Upper lobe of left lung (tissue), 6 donors: ENCODE measurements around the gene TSPAN31. TPM values are rescaled to one million over a fixed set of nuclear protein-coding genes. Genes with fewer than 3 reads are reported as not detected.

ENCODE experiments used
- ATAC-seq, 2 donors: fragments of 200-7000 bp; cut with Tn5 transposase; one replicate each; pipeline ENCODE4 v1.9.1; 2022; ENCODE audit warnings: mild to moderate bottlenecking in 2 of 2, moderate library complexity in 2 of 2; ENCODE audit not compliant: low FRiP score in 2 of 2
- DNase-seq, 2 donors: peaks; one replicate each; pipeline ENCODE4 v3.0.0-alpha.2; 2019 to 2020
- H3K27ac ChIP-seq, 4 donors: fragments of 200-600 bp; sonication (generic); one replicate each; pipeline ENCODE4 v1.5.1; 2016 to 2019
- H3K27me3 ChIP-seq, 4 donors: fragments of 200-600 bp; sonication (generic); one replicate each; pipeline ENCODE4 v1.5.1; 2017 to 2019
- H3K36me3 ChIP-seq, 4 donors: fragments of 200-600 bp; sonication (generic); one replicate each; pipeline ENCODE4 v1.5.1; 2016 to 2019
- H3K4me1 ChIP-seq, 4 donors: fragments of 200-600 bp; sonication (generic); one replicate each; pipeline ENCODE4 v1.5.1; 2018 to 2019
- H3K4me3 ChIP-seq, 4 donors: fragments of 200-600 bp; sonication (generic); one replicate each; pipeline ENCODE4 v1.5.1; 2017 to 2019; ENCODE audit warnings: mild to moderate bottlenecking in 2 of 4, moderate library complexity in 1 of 4
- H3K9me3 ChIP-seq, 4 donors: fragments of 200-600 bp; sonication (generic); one replicate each; pipeline ENCODE4 v1.5.1; 2018 to 2019
- EP300 ChIP-seq, 4 donors: sonication (generic); formaldehyde crosslinking; IDR thresholded peaks; one replicate each; pipeline ENCODE4 v1.5.1; 2017; ENCODE audit warnings: antibody characterized with exemption in 4 of 4, control low read depth in 2 of 4
- POLR2A ChIP-seq, 4 donors: fragments of 450-650 bp; IDR thresholded peaks; one replicate each; pipeline ENCODE4 v1.5.1; 2016 to 2017; ENCODE audit warnings: antibody characterized with exemption in 4 of 4, mild to moderate bottlenecking in 2 of 4
- POLR2AphosphoS5 ChIP-seq, 2 donors: sonication (generic); formaldehyde crosslinking; IDR thresholded peaks; one replicate each; pipeline ENCODE4 v1.5.1; 2017; ENCODE audit warnings: antibody characterized with exemption in 2 of 2
- WGBS, 2 donors: methylation state at CpG; one replicate each; pipeline ENCODE4 v1.1.5; 2017 to 2018; 5-methylcytosine and 5-hydroxymethylcytosine counted together
- total RNA-seq, 6 donors: library from RNA; depleted of rRNA in 4 of 6; stranded (reverse); fragments of >200 nt in 4 of 6; gene quantifications; one replicate each; pipeline versions ENCODE4 v1.1.0 to v1.2.1, GENCODE V29; 2016 to 2021
- TF ChIP-seq, protein P1 (sequence below), 6 experiments: fragments of 450-650 bp in 4 of 6; fragments of 200-600 bp in 2 of 6; sonication (generic) in 2 of 6; IDR thresholded peaks; one replicate each; pipeline ENCODE4 v1.5.1; 2016 to 2019; ENCODE audit warnings: antibody characterized with exemption in 6 of 6
- donor health status: DM: no; HTN: no; CAD: no; lungs with moderate emphysema.
- donor health status: DM: no; HTN: yes; CAD: no; lungs with severe emphysema.

TSPAN31 gene
- total RNA-seq, 6 donors from 2014 or later = 16.8 to 54.6 (median 37.3) TPM

DNA sequence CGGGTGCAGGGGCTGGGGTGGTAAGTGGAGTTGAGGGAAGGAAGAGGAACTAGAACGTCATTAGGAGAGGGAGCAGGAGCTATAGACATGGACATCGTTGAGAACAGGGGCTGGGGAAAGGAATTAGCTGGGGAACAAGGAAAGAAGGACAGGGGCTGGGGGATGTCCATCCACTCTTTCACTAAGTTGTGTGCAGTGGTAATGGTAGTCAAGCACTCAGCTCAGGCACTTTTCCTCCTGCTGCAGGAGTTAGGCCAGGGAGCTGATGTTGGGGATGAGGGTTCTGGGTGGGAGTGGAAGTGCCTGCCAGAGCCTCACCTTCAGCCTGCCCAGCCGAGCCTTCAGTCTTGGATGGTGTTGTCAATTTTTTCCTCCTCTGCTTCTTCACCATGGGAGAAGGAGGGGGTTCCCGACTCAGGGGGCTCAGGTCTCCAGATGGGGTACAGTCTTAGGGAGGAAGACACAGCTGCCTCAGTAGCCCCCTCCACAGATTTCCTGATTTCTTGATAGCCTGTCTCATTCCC, 15.5 kb upstream of the TSPAN31 start:
- H3K4me3 ChIP-seq = no peak overlapping the region
- no peak overlapping the region for H3K27ac ChIP-seq
- H3K4me1 ChIP-seq = peaks cover 7 to 24% (median 15%) of the 10 kb centered on the region in 4 donors
- no peak for DNase-seq
- H3K9me3 ChIP-seq = no peaks in the 10 kb centered on the region
- 58 to 61% methylated on average over 4 to 5 of the region's 5 CpGs for WGBS, 2 donors
- H3K27me3 ChIP-seq = no peaks in the 10 kb centered on the region
- H3K36me3 ChIP-seq = peaks cover 0 to 19% (median 9%) of the 10 kb centered on the region in 4 donors
- TF ChIP-seq POLR2AphosphoS5 (IDR thresholded peaks at IDR 0.05) (no peak), EP300 (IDR thresholded peaks at IDR 0.05) (no peak), POLR2A (IDR thresholded peaks at IDR 0.05) (no peak)
- TF ChIP-seq, protein P1, sequence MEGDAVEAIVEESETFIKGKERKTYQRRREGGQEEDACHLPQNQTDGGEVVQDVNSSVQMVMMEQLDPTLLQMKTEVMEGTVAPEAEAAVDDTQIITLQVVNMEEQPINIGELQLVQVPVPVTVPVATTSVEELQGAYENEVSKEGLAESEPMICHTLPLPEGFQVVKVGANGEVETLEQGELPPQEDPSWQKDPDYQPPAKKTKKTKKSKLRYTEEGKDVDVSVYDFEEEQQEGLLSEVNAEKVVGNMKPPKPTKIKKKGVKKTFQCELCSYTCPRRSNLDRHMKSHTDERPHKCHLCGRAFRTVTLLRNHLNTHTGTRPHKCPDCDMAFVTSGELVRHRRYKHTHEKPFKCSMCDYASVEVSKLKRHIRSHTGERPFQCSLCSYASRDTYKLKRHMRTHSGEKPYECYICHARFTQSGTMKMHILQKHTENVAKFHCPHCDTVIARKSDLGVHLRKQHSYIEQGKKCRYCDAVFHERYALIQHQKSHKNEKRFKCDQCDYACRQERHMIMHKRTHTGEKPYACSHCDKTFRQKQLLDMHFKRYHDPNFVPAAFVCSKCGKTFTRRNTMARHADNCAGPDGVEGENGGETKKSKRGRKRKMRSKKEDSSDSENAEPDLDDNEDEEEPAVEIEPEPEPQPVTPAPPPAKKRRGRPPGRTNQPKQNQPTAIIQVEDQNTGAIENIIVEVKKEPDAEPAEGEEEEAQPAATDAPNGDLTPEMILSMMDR (IDR thresholded peaks at IDR 0.05) = no peak
- ATAC-seq = no peak

DNA sequence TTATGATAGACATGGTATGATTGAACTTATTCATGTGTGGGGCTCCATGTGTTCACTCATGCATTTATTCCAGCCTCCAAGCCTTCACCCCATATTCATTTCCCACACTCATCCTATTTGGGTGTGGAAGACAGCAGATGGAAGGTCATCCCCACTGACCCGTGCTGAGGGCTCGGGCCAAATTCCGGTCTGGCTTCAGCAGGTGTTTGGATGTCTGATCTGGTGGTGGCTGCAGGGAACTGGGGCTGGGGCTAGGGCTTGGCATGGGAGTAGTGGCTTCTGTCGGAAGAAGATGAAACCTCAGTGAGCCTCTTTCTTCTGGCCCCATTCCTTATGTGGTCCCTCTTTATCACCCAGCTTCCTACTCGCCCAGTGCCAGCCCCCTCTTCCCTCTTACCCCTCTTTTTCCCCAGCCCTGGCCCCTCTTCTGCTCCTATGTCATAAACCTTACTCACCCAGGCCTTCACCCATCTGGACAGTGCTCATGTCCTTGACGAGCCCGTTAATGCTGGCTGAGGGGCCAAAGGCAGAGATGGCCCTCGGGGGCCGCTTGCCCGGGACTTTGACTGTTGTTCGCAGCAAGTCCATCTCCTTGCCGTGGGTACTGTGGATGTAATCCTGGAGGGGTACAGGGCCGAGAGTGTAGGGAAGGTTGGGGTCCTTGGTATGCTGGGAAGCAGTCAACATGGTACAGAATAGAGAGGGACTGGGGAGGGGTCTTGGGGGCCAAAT, 14.3 kb upstream of the TSPAN31 start:
- WGBS, 2 donors = 84% methylated on average over 13 of the region's 13 CpGs

DNA sequence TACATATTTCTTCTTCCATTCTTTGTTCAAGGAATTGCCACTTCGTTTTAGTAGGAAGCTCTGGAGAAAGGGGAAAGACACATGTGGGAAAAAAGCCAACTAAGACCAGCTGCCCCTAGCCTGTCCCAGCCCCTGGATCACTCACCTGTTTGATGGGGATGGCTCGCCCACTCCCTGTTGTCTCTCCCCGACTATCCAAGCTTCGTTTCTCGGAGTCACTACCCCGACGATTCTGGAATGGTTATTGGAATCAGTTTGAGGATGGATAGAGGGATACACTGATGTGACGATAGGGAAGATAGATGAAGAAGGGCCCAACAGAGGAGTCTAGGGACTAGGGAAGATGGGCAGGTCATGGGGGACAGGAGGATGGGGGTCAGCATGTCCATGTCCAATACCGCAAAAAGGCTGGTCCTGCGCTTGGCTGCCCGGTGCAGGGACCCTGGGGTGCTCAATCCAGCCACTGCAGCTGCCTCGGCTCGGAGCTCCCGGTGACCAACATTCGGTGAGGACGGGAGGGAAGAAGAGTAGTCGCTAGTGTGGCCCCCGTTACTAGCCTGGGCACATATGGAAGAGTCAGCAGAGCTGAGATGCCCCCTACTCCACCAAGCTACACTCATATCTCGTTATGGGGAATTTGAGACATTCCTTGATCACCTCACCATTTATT, 13.3 kb upstream of the TSPAN31 start:
- H3K4me1 ChIP-seq = peaks cover 13 to 26% (median 18%) of the 10 kb centered on the region in 4 donors
- ATAC-seq (no peak), DNase-seq (peak in 1 of 2 donors; percentile 50)
- H3K27me3 ChIP-seq = peaks cover 0 to 16% (median 4%) of the 10 kb centered on the region in 4 donors
- 80 to 88% methylated on average over 19 of the region's 19 CpGs for WGBS, 2 donors
- no peaks in the 10 kb centered on the region for H3K9me3 ChIP-seq
- H3K4me3 ChIP-seq = no peak overlapping the region
- TF ChIP-seq POLR2A (IDR thresholded peaks at IDR 0.05) (no peak), EP300 (IDR thresholded peaks at IDR 0.05) (no peak), POLR2AphosphoS5 (IDR thresholded peaks at IDR 0.05) (no peak)
- TF ChIP-seq, protein P1 (IDR thresholded peaks at IDR 0.05) = no peak
- H3K27ac ChIP-seq = no peak overlapping the region
- peaks cover 0 to 19% (median 7%) of the 10 kb centered on the region in 4 donors for H3K36me3 ChIP-seq

More for the DNA sequence above, 14.3 kb upstream of the TSPAN31 start:
- Histone ChIP-seq H3K27me3 (peaks cover 0 to 7% (median 2%) of the 10 kb centered on the region in 4 donors), H3K36me3 (peaks cover 0 to 19% (median 9%) of the 10 kb centered on the region in 4 donors), H3K4me3 (no peak overlapping the region), H3K4me1 (peaks cover 8 to 25% (median 15%) of the 10 kb centered on the region in 4 donors), H3K27ac (no peak overlapping the region), H3K9me3 (no peaks in the 10 kb centered on the region)
- ATAC-seq = no peak
- TF ChIP-seq, protein P1 (IDR thresholded peaks at IDR 0.05) = no peak
- TF ChIP-seq POLR2AphosphoS5 (IDR thresholded peaks at IDR 0.05) = no peak
- no peak for TF ChIP-seq POLR2A (IDR thresholded peaks at IDR 0.05)
- no peak for TF ChIP-seq EP300 (IDR thresholded peaks at IDR 0.05)
- peak in 1 of 2 donors; percentile 52 for DNase-seq

DNA sequence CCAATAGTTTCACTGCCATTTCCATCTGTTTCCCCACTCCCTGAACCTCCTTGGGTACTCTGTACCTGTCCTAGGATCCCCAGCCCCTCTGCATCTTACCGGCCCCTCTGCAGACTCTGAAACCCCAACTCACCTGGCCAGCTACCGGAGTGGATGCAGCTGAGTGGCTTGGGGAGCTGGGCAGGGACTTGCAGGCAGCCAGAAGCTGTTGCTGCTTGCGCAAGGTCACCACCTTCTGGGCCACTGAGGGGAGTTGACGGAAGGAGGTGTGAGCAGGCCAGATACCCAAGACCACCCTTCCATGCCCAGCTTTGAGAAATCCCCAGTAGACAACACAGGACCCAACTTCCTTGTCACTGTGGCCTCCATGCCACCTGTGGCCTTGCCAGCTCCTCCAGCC, 12.6 kb upstream of the TSPAN31 start:
- TF ChIP-seq POLR2A (IDR thresholded peaks at IDR 0.05) = no peak
- no peak for TF ChIP-seq EP300 (IDR thresholded peaks at IDR 0.05)
- TF ChIP-seq POLR2AphosphoS5 (IDR thresholded peaks at IDR 0.05) = no peak
- TF ChIP-seq, protein P1 (IDR thresholded peaks at IDR 0.05) = no peak
- no peak for ATAC-seq
- H3K36me3 ChIP-seq = peaks cover 0 to 15% (median 4%) of the 10 kb centered on the region in 4 donors
- H3K27me3 ChIP-seq = peaks cover 0 to 21% (median 7%) of the 10 kb centered on the region in 4 donors
- no peak overlapping the region for H3K4me3 ChIP-seq
- H3K4me1 ChIP-seq = peaks cover 11 to 26% (median 18%) of the 10 kb centered on the region in 4 donors
- DNase-seq = no peak
- 61 to 70% methylated on average over 3 to 4 of the region's 4 CpGs for WGBS, 2 donors
- H3K27ac ChIP-seq = no peak overlapping the region
- H3K9me3 ChIP-seq = no peaks in the 10 kb centered on the region
